NCI-H345 treated with DMSO at 0.1 percent for 48 hours (cell line): ENCODE results near the gene BEND7.
"Not testable (repeated sequence)": the region's sequence is repeated elsewhere in the genome, so short reads cannot be mapped to it uniquely, and the experiment has no call there.

Experiments
- DNase-seq: peaks from one replicate; lab custom pipeline; 2025; ENCODE audit not compliant: unreplicated experiment; lab: John Stamatoyannopoulos, UW

The BEND7 gene

GRCh38 chr10:13528875-13529713 is at the start of gene BEND7:
Gene BEND7, minus strand, starts transcription at chr10:13529014. Its CDS starts 481 bp downstream, at chr10:13528533.
- DNase-seq: no peak

GRCh38 chr10:13573960-13574359 is 45.1 kb upstream of the BEND7 start:
- no peak for DNase-seq

GRCh38 chr10:13571541-13571940 is 42.7 kb upstream of the BEND7 start:
- DNase-seq: no peak

GRCh38 chr10:13567030-13567429 is 38.2 kb upstream of the BEND7 start:
- no peak for DNase-seq

GRCh38 chr10:13564576-13564975 is 35.8 kb upstream of the BEND7 start:
- DNase-seq: no peak

GRCh38 chr10:13563481-13564445 is 34.9 kb upstream of the BEND7 start:
- no peak for DNase-seq

GRCh38 chr10:13560597-13560996 is 31.8 kb upstream of the BEND7 start:
- DNase-seq: no peak

- DNase-seq: no peak
Observed at GRCh38 chr10:13559124-13559700, 30.4 kb upstream of the BEND7 start.

- DNase-seq: no peak
Observed at GRCh38 chr10:13555884-13556510, 27.2 kb upstream of the BEND7 start.

GRCh38 chr10:13550802-13551201 is 22.0 kb upstream of the BEND7 start:
- no peak for DNase-seq

GRCh38 chr10:13542533-13542932 is 13.7 kb upstream of the BEND7 start:
- no peak for DNase-seq

GRCh38 chr10:13537985-13538384 is 9.2 kb upstream of the BEND7 start:
- not testable (repeated sequence) for DNase-seq

GRCh38 chr10:13536674-13537366 is 8.0 kb upstream of the BEND7 start:
- DNase-seq: peak; percentile 25

GRCh38 chr10:13535346-13535745 is 6.5 kb upstream of the BEND7 start:
- DNase-seq: no peak

- no peak for DNase-seq
Observed at GRCh38 chr10:13529714-13529973, 830 bp upstream of the BEND7 start.

- DNase-seq: no peak
Observed at GRCh38 chr10:13528123-13528874, 515 bp downstream of the BEND7 start.

GRCh38 chr10:13527864-13528122 is 1.0 kb downstream of the BEND7 start:
- DNase-seq: no peak

- DNase-seq: no peak
Observed at GRCh38 chr10:13526948-13527863, 1.6 kb downstream of the BEND7 start.

- no peak for DNase-seq
Observed at GRCh38 chr10:13525663-13526062, 3.2 kb downstream of the BEND7 start.
